ENCODE data around the gene CATSPERE. TPM values are rescaled to one million over a fixed set of nuclear protein-coding genes. Genes with fewer than 3 reads are reported as not detected.
"Not testable (repeated sequence)": the region's sequence is repeated elsewhere in the genome, so short reads cannot be mapped to it uniquely, and the experiment has no call there.

Gene CATSPERE
- total RNA-seq, 1 donor, result 0.94 TPM

DNA sequence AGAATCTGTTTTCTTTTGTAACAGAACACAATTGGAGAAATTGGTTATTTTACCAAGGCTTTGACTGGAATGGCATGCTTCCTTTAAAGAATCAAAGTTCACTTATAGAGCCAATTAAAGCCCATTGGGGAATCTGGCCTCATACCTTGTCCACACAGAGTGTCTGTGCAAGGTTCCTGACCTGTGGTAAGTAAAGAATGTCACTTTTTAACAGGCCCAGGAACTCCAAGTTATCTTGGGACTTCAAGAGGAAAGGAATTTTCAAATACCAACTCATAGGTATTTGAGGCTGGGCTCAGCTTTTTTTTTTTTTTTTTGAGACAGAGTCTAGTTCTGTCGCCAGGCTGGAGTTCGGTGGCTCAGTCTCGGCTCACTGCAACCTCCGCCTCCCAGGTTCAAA, 2.3 kb upstream of the CATSPERE start:
- H3K4me1 ChIP-seq (ENCODE audit: insufficient read depth, low read length), result peaks cover 17% of the 10 kb centered on the region
- H3K9me3 ChIP-seq (ENCODE audit: low read depth, low read length), result no peaks in the 10 kb centered on the region
- H3K4me3 ChIP-seq (ENCODE audit: low read length), result no peak overlapping the region
- no peaks in the 10 kb centered on the region for H3K27me3 ChIP-seq (ENCODE audit: insufficient read depth, low read length)

DNA sequence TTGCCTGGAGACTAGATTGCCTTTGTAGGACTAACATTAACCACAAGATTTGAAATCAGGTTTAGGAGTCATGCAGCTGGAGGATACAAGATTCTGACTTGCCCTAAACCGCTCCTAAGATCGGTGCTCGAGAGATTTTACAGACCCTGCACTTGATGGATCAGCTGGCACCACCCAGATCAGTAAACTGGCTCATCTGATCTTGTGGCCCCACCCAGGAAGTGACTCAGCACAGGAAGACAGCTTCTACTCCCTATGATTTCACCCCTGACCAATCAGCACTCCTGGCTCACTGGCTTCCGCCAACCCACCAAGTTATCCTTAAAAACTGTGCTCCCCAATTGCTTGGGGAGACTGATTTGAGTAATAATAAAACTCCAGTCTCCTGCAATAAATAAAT, 876 bp upstream of the CATSPERE start:
- Histone ChIP-seq H3K4me3 (ENCODE audit: low read length) (no peak overlapping the region), H3K27me3 (ENCODE audit: insufficient read depth, low read length) (no peaks in the 10 kb centered on the region), H3K9me3 (ENCODE audit: low read depth, low read length) (no peaks in the 10 kb centered on the region), H3K4me1 (ENCODE audit: insufficient read depth, low read length) (peaks cover 17% of the 10 kb centered on the region)

- H3K9me3 ChIP-seq (ENCODE audit: low read depth, low read length), result no peaks in the 10 kb centered on the region
- peaks cover 2% of the 10 kb centered on the region for H3K4me1 ChIP-seq (ENCODE audit: insufficient read depth, low read length)
- H3K27me3 ChIP-seq (ENCODE audit: insufficient read depth, low read length), result no peaks in the 10 kb centered on the region
- no peak overlapping the region for H3K4me3 ChIP-seq (ENCODE audit: low read length)
These were observed 5.7 kb downstream of the CATSPERE start for GRCh38 chr1:244466724-244467123.

- H3K4me1 ChIP-seq (ENCODE audit: insufficient read depth, low read length), result no peaks in the 10 kb centered on the region
- no peaks in the 10 kb centered on the region for H3K9me3 ChIP-seq (ENCODE audit: low read depth, low read length)
- H3K4me3 ChIP-seq (ENCODE audit: low read length), result no peak overlapping the region
These were observed 12.1 kb downstream of the CATSPERE start for GRCh38 chr1:244473059-244473605.

DNA sequence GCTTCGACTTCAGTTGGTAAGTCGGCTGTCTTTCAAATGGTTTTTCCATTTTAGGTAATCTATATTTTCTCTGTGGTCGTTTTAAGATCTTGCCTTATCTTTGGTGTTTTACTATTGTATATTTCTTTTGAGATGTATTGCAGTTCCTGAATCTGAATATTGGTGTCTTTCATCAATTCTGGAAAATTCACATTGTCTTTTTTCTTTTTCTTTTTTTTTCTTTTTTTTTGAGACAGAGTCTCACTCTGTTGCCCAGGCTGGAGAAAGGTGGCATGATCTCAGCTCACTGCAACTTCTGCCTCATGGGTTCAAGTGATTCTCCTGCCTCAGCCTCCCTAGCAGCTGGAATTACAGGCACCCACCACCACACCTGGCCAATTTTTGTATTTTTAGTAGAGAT, 23.9 kb downstream of the CATSPERE start:
- H3K27me3 ChIP-seq (ENCODE audit: insufficient read depth, low read length), result not testable (repeated sequence)

More at GRCh38 chr1:244473059-244473605, 12.1 kb downstream of the CATSPERE start:
- no peaks in the 10 kb centered on the region for H3K27me3 ChIP-seq (ENCODE audit: insufficient read depth, low read length)

GRCh38 chr1:244494653-244495052, 33.6 kb downstream of the CATSPERE start:
- Histone ChIP-seq H3K4me1 (ENCODE audit: insufficient read depth, low read length) (no peaks in the 10 kb centered on the region), H3K9me3 (ENCODE audit: low read depth, low read length) (no peaks in the 10 kb centered on the region), H3K27me3 (ENCODE audit: insufficient read depth, low read length) (no peaks in the 10 kb centered on the region), H3K4me3 (ENCODE audit: low read length) (no peak overlapping the region)

More for the DNA sequence above, 23.9 kb downstream of the CATSPERE start:
- not testable (repeated sequence) for H3K4me3 ChIP-seq (ENCODE audit: low read length); H3K9me3 ChIP-seq (ENCODE audit: low read depth, low read length); H3K4me1 ChIP-seq (ENCODE audit: insufficient read depth, low read length)

GRCh38 chr1:244496186-244496585, 35.1 kb downstream of the CATSPERE start:
- no peaks in the 10 kb centered on the region for H3K4me1 ChIP-seq (ENCODE audit: insufficient read depth, low read length)
- no peaks in the 10 kb centered on the region for H3K9me3 ChIP-seq (ENCODE audit: low read depth, low read length)
- no peaks in the 10 kb centered on the region for H3K27me3 ChIP-seq (ENCODE audit: insufficient read depth, low read length)
- no peak overlapping the region for H3K4me3 ChIP-seq (ENCODE audit: low read length)

DNA sequence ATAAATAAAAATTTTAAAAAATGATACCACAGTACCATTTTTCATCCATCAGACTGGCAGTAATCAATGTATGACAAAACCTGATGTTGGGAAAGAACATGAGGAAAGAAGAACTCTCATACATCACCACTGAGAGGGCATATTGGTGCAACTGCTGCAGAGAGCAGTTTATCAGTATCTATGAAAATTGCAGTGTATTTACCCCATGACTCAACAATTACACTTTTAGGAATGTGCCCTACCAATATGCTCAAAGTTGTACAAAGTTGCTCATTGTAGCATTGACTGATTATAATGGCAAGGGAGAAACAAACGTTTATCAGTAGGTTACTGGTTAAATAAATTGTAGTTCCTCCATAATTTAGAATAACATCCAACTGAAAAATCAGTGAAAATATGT, 36.7 kb downstream of the CATSPERE start:
- H3K4me3 ChIP-seq (ENCODE audit: low read length), result no peak overlapping the region
- H3K27me3 ChIP-seq (ENCODE audit: insufficient read depth, low read length), result no peaks in the 10 kb centered on the region
- no peaks in the 10 kb centered on the region for H3K9me3 ChIP-seq (ENCODE audit: low read depth, low read length)
- no peaks in the 10 kb centered on the region for H3K4me1 ChIP-seq (ENCODE audit: insufficient read depth, low read length)

DNA sequence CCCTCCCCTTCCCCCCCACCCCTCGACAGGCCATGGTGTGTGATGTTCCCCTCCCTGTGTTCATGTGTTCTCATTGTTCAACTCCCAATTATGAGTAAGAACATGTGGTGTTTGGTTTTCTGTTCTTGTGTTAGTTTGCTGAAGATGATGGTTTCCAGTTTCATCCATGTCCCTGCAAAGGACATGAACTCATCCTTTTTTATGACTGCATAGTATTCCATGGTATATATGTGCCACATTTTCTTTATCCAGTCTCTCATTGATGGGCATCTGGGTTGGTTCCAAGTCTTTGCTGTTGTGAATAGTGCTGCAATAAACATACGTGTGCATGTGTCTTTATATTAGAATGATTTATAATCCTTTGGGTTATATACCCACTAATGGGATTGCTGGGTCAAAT, 38.4 kb downstream of the CATSPERE start:
- not testable (repeated sequence) for H3K9me3 ChIP-seq (ENCODE audit: low read depth, low read length); H3K4me1 ChIP-seq (ENCODE audit: insufficient read depth, low read length); H3K4me3 ChIP-seq (ENCODE audit: low read length); H3K27me3 ChIP-seq (ENCODE audit: insufficient read depth, low read length)

DNA sequence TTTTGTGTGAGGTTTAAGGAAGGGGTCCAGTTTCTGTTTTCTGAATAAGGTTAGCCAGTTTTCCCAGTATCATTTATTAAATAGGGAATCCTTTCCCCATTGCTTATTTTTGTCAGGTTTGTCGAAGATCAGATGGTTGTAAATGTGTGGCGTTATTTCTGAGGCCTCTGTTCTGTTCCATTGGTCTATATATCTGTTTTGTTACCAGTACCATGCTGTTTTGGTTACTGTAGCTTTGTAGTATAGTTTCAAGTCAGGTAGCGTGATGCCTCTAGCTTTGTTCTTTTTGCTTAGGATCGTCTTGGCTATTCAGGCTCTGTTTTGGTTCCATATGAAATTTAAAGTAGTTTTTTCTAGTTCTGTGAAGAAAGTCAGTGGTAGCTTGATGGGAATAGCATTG, 39.4 kb downstream of the CATSPERE start:
- H3K4me1 ChIP-seq (ENCODE audit: insufficient read depth, low read length); H3K4me3 ChIP-seq (ENCODE audit: low read length); H3K27me3 ChIP-seq (ENCODE audit: insufficient read depth, low read length); H3K9me3 ChIP-seq (ENCODE audit: low read depth, low read length): not testable (repeated sequence)

- H3K27me3 ChIP-seq (ENCODE audit: insufficient read depth, low read length), result no peaks in the 10 kb centered on the region
- no peak overlapping the region for H3K4me3 ChIP-seq (ENCODE audit: low read length)
- no peaks in the 10 kb centered on the region for H3K4me1 ChIP-seq (ENCODE audit: insufficient read depth, low read length)
- no peaks in the 10 kb centered on the region for H3K9me3 ChIP-seq (ENCODE audit: low read depth, low read length)
These were observed 41.6 kb downstream of the CATSPERE start for GRCh38 chr1:244502630-244503029.

- Histone ChIP-seq H3K9me3 (ENCODE audit: low read depth, low read length) (peaks cover 13% of the 10 kb centered on the region), H3K4me3 (ENCODE audit: low read length) (no peak overlapping the region), H3K27me3 (ENCODE audit: insufficient read depth, low read length) (peaks cover 4% of the 10 kb centered on the region), H3K4me1 (ENCODE audit: insufficient read depth, low read length) (no peaks in the 10 kb centered on the region)
These were observed 52.4 kb downstream of the CATSPERE start for GRCh38 chr1:244513493-244513892.

DNA sequence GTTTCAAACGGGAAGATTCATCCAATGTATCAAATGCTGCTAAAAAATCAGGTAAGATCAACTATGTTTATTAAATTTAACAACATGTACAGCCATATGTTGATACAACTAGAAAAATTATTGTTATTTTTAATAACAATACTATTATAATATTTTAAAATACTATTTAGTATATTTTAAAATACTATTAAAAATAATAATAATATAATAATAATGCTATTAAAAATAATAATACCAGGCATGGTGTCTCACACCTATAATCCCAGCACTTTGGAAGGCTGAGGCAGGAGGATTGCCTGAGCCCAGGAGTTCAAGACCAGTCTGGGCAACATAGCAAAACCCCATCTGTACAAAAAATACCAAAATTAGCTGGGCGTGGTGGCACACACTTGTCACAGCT, 54.6 kb downstream of the CATSPERE start:
- Histone ChIP-seq H3K4me3 (ENCODE audit: low read length) (no peak overlapping the region), H3K9me3 (ENCODE audit: low read depth, low read length) (peaks cover 13% of the 10 kb centered on the region), H3K27me3 (ENCODE audit: insufficient read depth, low read length) (peaks cover 4% of the 10 kb centered on the region), H3K4me1 (ENCODE audit: insufficient read depth, low read length) (no peaks in the 10 kb centered on the region)

DNA sequence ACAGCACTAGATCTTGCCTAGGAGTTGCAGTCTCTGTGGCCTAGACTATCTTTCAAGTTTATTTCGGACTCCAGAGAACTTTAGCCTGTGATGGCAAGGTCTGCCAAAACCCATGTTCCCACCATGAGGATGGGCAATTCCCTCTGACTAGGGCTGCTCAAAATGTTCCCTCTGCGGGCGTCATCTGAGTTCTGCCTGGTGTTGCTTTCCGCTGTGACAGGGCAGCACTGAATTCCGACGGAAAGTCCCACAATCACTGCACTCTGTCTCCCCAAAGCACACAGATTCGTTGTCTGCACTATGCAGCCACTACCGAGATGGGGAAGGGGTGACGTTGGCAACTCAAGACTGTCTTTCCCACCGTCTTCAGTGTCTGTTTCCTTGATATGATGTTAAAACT, 75.2 kb downstream of the CATSPERE start:
- Histone ChIP-seq H3K4me1 (ENCODE audit: insufficient read depth, low read length) (no peaks in the 10 kb centered on the region), H3K4me3 (ENCODE audit: low read length) (no peak overlapping the region), H3K9me3 (ENCODE audit: low read depth, low read length) (no peaks in the 10 kb centered on the region), H3K27me3 (ENCODE audit: insufficient read depth, low read length) (no peaks in the 10 kb centered on the region)

DNA sequence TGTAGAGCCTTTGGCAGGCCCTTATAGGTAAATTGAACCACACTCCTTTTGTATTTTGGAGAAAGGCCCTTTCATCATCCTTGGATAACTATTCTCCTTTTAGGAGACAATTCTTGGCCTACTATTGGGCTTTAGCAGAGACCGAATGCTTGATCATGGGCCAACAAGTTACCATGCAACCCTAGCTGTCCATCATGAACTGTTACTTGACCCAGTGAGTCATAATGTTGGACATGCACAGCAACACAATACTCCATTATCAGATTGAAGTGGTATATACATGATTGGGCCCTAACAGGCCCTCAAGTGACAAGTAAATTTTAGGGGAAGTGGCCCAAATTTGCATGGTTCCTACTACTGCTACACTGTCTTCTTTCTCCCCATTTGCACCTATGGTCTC, 84.4 kb downstream of the CATSPERE start:
- Histone ChIP-seq H3K27me3 (ENCODE audit: insufficient read depth, low read length) (no peaks in the 10 kb centered on the region), H3K4me1 (ENCODE audit: insufficient read depth, low read length) (no peaks in the 10 kb centered on the region), H3K4me3 (ENCODE audit: low read length) (no peak overlapping the region), H3K9me3 (ENCODE audit: low read depth, low read length) (no peaks in the 10 kb centered on the region)

GRCh38 chr1:244548558-244549115, 87.6 kb downstream of the CATSPERE start:
- H3K4me1 ChIP-seq (ENCODE audit: insufficient read depth, low read length), result no peaks in the 10 kb centered on the region

More at GRCh38 chr1:244548558-244549115, 87.6 kb downstream of the CATSPERE start:
- Histone ChIP-seq H3K4me3 (ENCODE audit: low read length) (no peak overlapping the region), H3K27me3 (ENCODE audit: insufficient read depth, low read length) (no peaks in the 10 kb centered on the region), H3K9me3 (ENCODE audit: low read depth, low read length) (no peaks in the 10 kb centered on the region)

Data from mononuclear cell (primary cell).